GM18951 (cell line): ENCODE measurements around the gene RSU1.

Source experiments
- POLR2A ChIP-seq: IDR thresholded peaks from 4 replicates; pipeline ENCODE4 v1.6.1; 2011; ENCODE audit warnings: mild to moderate bottlenecking; ENCODE audit not compliant: insufficient read length, insufficient read depth; ENCODE audit errors: extremely low read depth
- in situ Hi-C: fragments of 300-500 bp; cut with MboI; formaldehyde crosslinking; loops from one replicate; pipeline ENCODE4 v1.12.0; 2022; ENCODE audit warnings: low sequenced_read_pairs, mixed read lengths, inconsistent platforms; ENCODE audit not compliant: unreplicated experiment

Gene RSU1

DNA sequence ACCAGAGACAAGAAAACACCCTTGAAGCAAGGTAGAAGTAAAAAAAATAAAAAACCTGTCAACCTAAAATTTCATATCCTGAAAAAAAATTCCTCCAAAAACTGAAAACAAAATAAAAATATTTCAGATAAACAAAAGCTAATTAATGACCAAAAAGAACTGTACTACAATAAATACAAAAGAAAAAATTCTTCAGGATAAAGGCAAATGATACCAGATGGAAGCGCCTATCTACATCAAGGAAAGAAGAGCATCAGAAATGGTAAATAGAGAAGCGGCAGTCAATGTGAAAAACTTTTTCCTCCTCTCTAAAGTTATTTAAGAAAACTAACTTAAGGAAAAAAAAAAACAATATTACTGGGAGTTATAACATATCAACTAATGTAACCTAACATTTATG, 79.8 kb downstream of the RSU1 start:
- in situ Hi-C loops = no loop called here
- TF ChIP-seq POLR2A = no peak

DNA sequence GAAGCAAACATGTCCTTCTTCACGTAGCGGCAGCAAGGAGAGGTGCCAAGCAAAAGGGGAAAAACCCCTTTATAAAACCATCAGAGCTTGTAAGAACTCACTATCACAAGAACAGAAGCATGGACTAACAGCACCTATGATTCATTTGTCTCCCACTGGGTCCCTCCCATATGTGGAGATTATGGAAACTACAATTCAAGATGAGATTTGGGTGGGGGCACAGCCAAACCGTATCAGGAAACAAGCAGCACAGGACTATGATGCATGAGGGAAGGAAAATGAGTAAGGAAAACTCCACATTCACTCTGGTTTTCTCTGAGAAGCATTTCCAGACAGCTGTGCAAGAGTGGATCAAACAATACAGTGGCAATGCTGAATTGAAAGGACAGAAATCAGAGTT, 81.6 kb downstream of the RSU1 start:
- in situ Hi-C loops = no loop called here
- TF ChIP-seq POLR2A = no peak

- TF ChIP-seq POLR2A = no peak
- in situ Hi-C loops = no loop called here
Measured at GRCh38 chr10:16732376-16732775, 84.8 kb downstream of the RSU1 start.

- in situ Hi-C loops = no loop called here
- no peak for TF ChIP-seq POLR2A
Measured at GRCh38 chr10:16728266-16728665, 89.0 kb downstream of the RSU1 start.

DNA sequence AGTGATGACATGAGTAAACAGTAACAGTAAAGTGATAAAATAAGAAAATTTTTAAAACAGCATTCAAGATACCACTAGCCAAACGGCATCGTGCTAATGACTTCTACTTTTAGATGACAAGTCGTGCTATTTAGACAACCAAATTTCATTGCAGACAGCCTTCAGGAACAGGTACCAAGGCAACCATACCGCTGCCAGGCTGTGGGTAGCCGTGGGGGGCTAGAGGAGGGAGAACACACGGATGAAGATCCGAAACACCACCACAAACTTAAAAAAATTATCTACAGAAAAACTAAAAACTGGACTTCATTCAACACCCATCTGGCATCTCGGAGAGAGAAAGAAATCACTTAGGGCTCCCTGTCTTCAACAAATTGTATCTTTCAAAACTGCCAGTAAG, 89.6 kb downstream of the RSU1 start:
- in situ Hi-C loops = no loop called here

DNA sequence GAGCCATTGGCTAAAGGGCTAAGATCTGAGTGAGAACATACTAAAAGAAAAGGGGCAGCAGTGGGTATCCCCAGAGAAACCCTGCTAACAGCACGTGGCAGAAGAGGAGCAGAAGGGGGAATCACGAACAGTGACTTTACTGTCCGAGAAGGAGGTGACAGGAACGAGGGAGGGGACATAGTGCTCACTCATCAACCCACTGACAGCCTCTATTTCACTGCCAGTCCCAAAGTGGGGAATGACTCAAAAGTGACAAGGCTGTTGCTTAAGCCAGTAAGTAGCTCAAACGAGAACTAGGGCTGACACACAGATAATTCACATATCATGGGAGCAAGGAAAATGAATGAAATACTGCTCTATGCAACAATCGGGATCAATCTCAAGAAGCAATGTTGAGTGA, 92.7 kb downstream of the RSU1 start:
- TF ChIP-seq POLR2A = no peak
- in situ Hi-C loops = no loop called here

More for the DNA sequence above, 89.6 kb downstream of the RSU1 start:
- no peak for TF ChIP-seq POLR2A

DNA sequence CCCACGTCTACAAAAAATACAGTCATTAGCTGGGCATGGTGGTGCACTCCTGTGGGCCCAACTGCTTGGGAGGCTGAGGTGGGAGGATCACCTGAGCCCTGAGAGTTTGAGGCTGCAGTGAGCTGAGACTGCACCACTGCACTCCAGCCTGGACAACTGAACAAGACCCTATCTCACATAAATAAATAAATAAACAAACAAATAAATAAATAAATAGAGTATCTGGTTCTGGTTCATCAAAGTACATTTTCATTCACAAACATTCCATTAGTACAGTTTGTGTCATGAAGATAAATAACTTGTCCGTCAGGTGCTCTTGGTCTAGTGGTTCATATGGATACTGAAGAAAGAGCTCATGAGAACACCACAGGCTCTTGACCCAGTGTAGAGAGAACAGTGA, 96.4 kb downstream of the RSU1 start:
- in situ Hi-C loops = no loop called here
- TF ChIP-seq POLR2A = no peak

GRCh38 chr10:16717622-16718395, 99.4 kb downstream of the RSU1 start:
- no peak for TF ChIP-seq POLR2A
- in situ Hi-C loops = no loop called here

GRCh38 chr10:16716051-16716450, 101.2 kb downstream of the RSU1 start:
- in situ Hi-C loops = no loop called here
- no peak for TF ChIP-seq POLR2A

GRCh38 chr10:16713290-16713689, 103.9 kb downstream of the RSU1 start:
- no peak for TF ChIP-seq POLR2A
- in situ Hi-C loops = no loop called here

GRCh38 chr10:16712883-16713282, 104.3 kb downstream of the RSU1 start:
- in situ Hi-C loops = no loop called here
- TF ChIP-seq POLR2A = no peak

GRCh38 chr10:16700331-16700730, 116.9 kb downstream of the RSU1 start:
- no peak for TF ChIP-seq POLR2A
- in situ Hi-C loops = no loop called here

- TF ChIP-seq POLR2A = no peak
- in situ Hi-C loops = no loop called here
Measured at GRCh38 chr10:16699435-16700057, 117.7 kb downstream of the RSU1 start.

GRCh38 chr10:16698461-16698860, 118.8 kb downstream of the RSU1 start:
- in situ Hi-C loops = no loop called here
- no peak for TF ChIP-seq POLR2A
